ENCODE results near the gene PMEPA1.

DNA sequence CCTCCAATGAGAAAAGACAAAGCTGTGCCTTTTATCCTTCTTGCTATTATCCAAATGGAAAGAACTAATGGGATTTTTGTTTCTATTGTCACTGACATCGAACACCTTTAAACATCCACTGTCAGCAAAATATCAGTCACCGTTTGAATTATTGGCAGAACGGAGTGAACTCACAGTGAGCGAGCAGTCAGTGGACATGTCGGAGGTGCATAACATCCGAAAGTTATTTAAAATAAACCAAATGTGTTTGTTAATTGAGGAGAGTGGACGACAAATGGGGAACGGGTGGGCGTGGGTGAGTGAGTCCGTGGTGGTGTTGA is 38.8 kb downstream of the PMEPA1 start:
- TF ChIP-seq CTCF (conservative IDR thresholded peaks at IDR 0.05; ENCODE audit: low read depth in 2 of 2) = no peak
- TF ChIP-seq POLR2AphosphoS5 (IDR thresholded peaks at IDR 0.05; ENCODE audit: low read depth) = no peak
- TF ChIP-seq JUNB (IDR thresholded peaks at IDR 0.05; ENCODE audit: unreplicated experiment) = no peak
- no peak for TF ChIP-seq CREB1 (CRISPR knock-in tag; IDR thresholded peaks at IDR 0.05; ENCODE audit: low read depth)
- no peak for TF ChIP-seq EZH2 (IDR thresholded peaks at IDR 0.05; ENCODE audit: low read depth, unreplicated experiment)
- no peak for TF ChIP-seq ZNF331 (CRISPR knock-in tag; IDR thresholded peaks at IDR 0.05; ENCODE audit: low read depth)
- no peak for TF ChIP-seq REST (IDR thresholded peaks at IDR 0.05; ENCODE audit: unreplicated experiment)
- TF ChIP-seq EZH2phosphoT487 (IDR thresholded peaks at IDR 0.05; ENCODE audit: unreplicated experiment) = no peak
- TF ChIP-seq, protein P1, sequence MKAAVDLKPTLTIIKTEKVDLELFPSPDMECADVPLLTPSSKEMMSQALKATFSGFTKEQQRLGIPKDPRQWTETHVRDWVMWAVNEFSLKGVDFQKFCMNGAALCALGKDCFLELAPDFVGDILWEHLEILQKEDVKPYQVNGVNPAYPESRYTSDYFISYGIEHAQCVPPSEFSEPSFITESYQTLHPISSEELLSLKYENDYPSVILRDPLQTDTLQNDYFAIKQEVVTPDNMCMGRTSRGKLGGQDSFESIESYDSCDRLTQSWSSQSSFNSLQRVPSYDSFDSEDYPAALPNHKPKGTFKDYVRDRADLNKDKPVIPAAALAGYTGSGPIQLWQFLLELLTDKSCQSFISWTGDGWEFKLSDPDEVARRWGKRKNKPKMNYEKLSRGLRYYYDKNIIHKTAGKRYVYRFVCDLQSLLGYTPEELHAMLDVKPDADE (IDR thresholded peaks at IDR 0.05) = no peak
- TF ChIP-seq NANOG (IDR thresholded peaks at IDR 0.05; ENCODE audit: borderline replicate concordance) = no peak

Measured in GM23338 (cell line).